ENCODE data around the gene OTUD5. TPM values are rescaled to one million over a fixed set of nuclear protein-coding genes. Genes with fewer than 3 reads are reported as not detected.

OTUD5 gene
- total RNA-seq, 1 experiment from 2014 or later = 62.5 TPM

GRCh38 chrX:48894891-48895290 lies 62.5 kb downstream of the OTUD5 start:
- H2BK5ac ChIP-seq (ENCODE audit: insufficient read length, low read length) = no peak overlapping the region
- no peak overlapping the region for H4K91ac ChIP-seq (ENCODE audit: insufficient read length, low read depth, low read length)
- no CpG with 5 or more reads among the region's 6 CpGs for WGBS (ENCODE audit: extremely low coverage, insufficient read length, low lambda C conversion rate)
- TF ChIP-seq, protein P1, sequence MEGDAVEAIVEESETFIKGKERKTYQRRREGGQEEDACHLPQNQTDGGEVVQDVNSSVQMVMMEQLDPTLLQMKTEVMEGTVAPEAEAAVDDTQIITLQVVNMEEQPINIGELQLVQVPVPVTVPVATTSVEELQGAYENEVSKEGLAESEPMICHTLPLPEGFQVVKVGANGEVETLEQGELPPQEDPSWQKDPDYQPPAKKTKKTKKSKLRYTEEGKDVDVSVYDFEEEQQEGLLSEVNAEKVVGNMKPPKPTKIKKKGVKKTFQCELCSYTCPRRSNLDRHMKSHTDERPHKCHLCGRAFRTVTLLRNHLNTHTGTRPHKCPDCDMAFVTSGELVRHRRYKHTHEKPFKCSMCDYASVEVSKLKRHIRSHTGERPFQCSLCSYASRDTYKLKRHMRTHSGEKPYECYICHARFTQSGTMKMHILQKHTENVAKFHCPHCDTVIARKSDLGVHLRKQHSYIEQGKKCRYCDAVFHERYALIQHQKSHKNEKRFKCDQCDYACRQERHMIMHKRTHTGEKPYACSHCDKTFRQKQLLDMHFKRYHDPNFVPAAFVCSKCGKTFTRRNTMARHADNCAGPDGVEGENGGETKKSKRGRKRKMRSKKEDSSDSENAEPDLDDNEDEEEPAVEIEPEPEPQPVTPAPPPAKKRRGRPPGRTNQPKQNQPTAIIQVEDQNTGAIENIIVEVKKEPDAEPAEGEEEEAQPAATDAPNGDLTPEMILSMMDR (conservative IDR thresholded peaks at IDR 0.05) = no peak
- no peaks in the 10 kb centered on the region for H3K9me3 ChIP-seq (ENCODE audit: control insufficient read depth, low read depth, low read length)
- H3K23ac ChIP-seq (ENCODE audit: insufficient read length, low read depth, low read length) = no peak overlapping the region
- H3T11ph ChIP-seq (ENCODE audit: low read length) = no peak overlapping the region
- no peak overlapping the region for H3K4me2 ChIP-seq (ENCODE audit: insufficient read depth, insufficient read length, low read length)
- no peaks in the 10 kb centered on the region for H3K27me3 ChIP-seq (ENCODE audit: insufficient read depth, low read length)
- Mint-ChIP-seq H3K27ac (no peak overlapping the region), H3K36me3 (ENCODE audit: insufficient read depth in 1 of 3, low read depth in 3 of 3) (peaks cover 26 to 37% (median 27%) of the 10 kb centered on the region in 3 experiments), H3K27me3 (ENCODE audit: low read depth) (peaks cover 8% of the 10 kb centered on the region), H3K4me1 (peaks cover 9 to 15% of the 10 kb centered on the region in 2 experiments), H3K4me3 (peak overlapping the region in 1 of 2 experiments; percentile 46; a peak in 1 of 5 replicates), H3K9me3 (peaks cover 74 to 83% of the 10 kb centered on the region in 2 experiments)
- no peak overlapping the region for H3K18ac ChIP-seq (ENCODE audit: insufficient read length, low read depth, low read length)
- H2BK12ac ChIP-seq (ENCODE audit: insufficient read length, low read depth, low read length) = no peak overlapping the region
- no peak overlapping the region for H3K27ac ChIP-seq (ENCODE audit: insufficient read length, low read depth, low read length)
- peaks cover 3% of the 10 kb centered on the region for H3K79me1 ChIP-seq (ENCODE audit: insufficient read depth, low read depth, low read length, poor library complexity, severe bottlenecking)
- no peak overlapping the region for H3K4ac ChIP-seq (ENCODE audit: low read depth, low read length)
- H3K4me1 ChIP-seq (ENCODE audit: insufficient read depth, low read length) = no peaks in the 10 kb centered on the region
- H4K20me1 ChIP-seq (ENCODE audit: control insufficient read depth, insufficient read depth, insufficient read length) = no peaks in the 10 kb centered on the region
- H2AFZ ChIP-seq (ENCODE audit: low read length) = no peak overlapping the region
- H3K23me2 ChIP-seq (ENCODE audit: insufficient read length, low read depth, low read length, poor library complexity, severe bottlenecking) = peaks cover 10% of the 10 kb centered on the region
- no peak for DNase-seq
- no peak overlapping the region for H3K9ac ChIP-seq (ENCODE audit: extremely low read depth, insufficient read length, low read length)
- H2BK20ac ChIP-seq (ENCODE audit: low read depth, low read length, poor library complexity, severe bottlenecking) = no peak overlapping the region
- H3K14ac ChIP-seq (ENCODE audit: insufficient read depth, low read length) = no peak overlapping the region
- no peak overlapping the region for H2BK120ac ChIP-seq (ENCODE audit: low read depth, low read length, poor library complexity, severe bottlenecking)
- H3K79me2 ChIP-seq (ENCODE audit: insufficient read depth, low read length) = no peaks in the 10 kb centered on the region; the same call in 1 of the 2 replicates
- no peak overlapping the region for H4K8ac ChIP-seq (replicated peaks; ENCODE audit: insufficient read length, low read depth, low read length)
- no peak overlapping the region for H4K5ac ChIP-seq (ENCODE audit: insufficient read length, low read depth, low read length)
- no peak overlapping the region for H3K56ac ChIP-seq (ENCODE audit: insufficient read length, low read depth, low read length)
- no peak overlapping the region for H2AK5ac ChIP-seq (ENCODE audit: insufficient read length, low read length)
- no peak overlapping the region for H2BK15ac ChIP-seq (ENCODE audit: low read depth, low read length)
